Lower leg skin (tissue), 4 donors: ENCODE results near the gene COG5. TPM values are rescaled to one million over a fixed set of nuclear protein-coding genes. Genes with fewer than 3 reads are reported as not detected.

Source experiments
- DNase-seq, 2 donors: peaks; one replicate each; pipeline ENCODE4 v3.0.0-alpha.2; 2019; ENCODE audit warnings: low spot score in 2 of 2
- H3K4me3 ChIP-seq: fragments of 200-600 bp; sonication (generic); 2 replicates; pipeline ENCODE4 v1.5.1; 2017; ENCODE audit warnings: mild to moderate bottlenecking, low read depth; ENCODE audit not compliant: poor library complexity, severe bottlenecking
- CTCF ChIP-seq, 3 donors: fragments of 450-650 bp; IDR thresholded peaks; one replicate each; pipeline ENCODE4 v1.5.1; 2016; ENCODE audit warnings: antibody characterized with exemption in 3 of 3, mild to moderate bottlenecking in 3 of 3, moderate library complexity in 2 of 3
- POLR2A ChIP-seq, 2 donors: fragments of 450-650 bp; IDR thresholded peaks; one replicate each; pipeline ENCODE4 v1.6.1; 2016 to 2017; ENCODE audit warnings: antibody characterized with exemption in 2 of 2, mild to moderate bottlenecking in 1 of 2, moderate library complexity in 1 of 2
- WGBS, 2 donors: methylation state at CpG; one replicate each; pipeline ENCODE4 v1.1.5; 2018; 5-methylcytosine and 5-hydroxymethylcytosine counted together
- intact Hi-C: fragments of 100-400 bp; cut with DNase I; formaldehyde crosslinking; loops from one replicate; pipeline ENCODE4 v1.15.0; 2023; ENCODE audit warnings: low total_unique reads
- total RNA-seq, 4 donors: library from RNA; depleted of rRNA; stranded (reverse); fragments of >200 nt; gene quantifications; one replicate each; pipeline ENCODE4 v1.1.0, GENCODE V29; 2016

Gene COG5
- total RNA-seq, 4 donors from 2014 or later = 34.4 to 50.6 (median 43.4) TPM

- DNase-seq = no peak
- intact Hi-C loops = no loop called here
- H3K4me3 ChIP-seq = no peak overlapping the region
- WGBS, 2 donors = 62% methylated on average over 6 of the region's 6 CpGs
- no peak for TF ChIP-seq CTCF (IDR thresholded peaks at IDR 0.05)
- no peak for TF ChIP-seq POLR2A (IDR thresholded peaks at IDR 0.05)
Observed at GRCh38 chr7:107387573-107388219, 176.0 kb downstream of the COG5 start.

GRCh38 chr7:107387128-107387527, 176.6 kb downstream of the COG5 start:
- DNase-seq = peak in 1 of 2 donors; percentile 79
- no peak for TF ChIP-seq CTCF (IDR thresholded peaks at IDR 0.05)
- TF ChIP-seq POLR2A (IDR thresholded peaks at IDR 0.05) = no peak
- 53 to 58% methylated on average over 6 of the region's 6 CpGs for WGBS, 2 donors
- intact Hi-C loops = no loop called here
- no peak overlapping the region for H3K4me3 ChIP-seq

DNA sequence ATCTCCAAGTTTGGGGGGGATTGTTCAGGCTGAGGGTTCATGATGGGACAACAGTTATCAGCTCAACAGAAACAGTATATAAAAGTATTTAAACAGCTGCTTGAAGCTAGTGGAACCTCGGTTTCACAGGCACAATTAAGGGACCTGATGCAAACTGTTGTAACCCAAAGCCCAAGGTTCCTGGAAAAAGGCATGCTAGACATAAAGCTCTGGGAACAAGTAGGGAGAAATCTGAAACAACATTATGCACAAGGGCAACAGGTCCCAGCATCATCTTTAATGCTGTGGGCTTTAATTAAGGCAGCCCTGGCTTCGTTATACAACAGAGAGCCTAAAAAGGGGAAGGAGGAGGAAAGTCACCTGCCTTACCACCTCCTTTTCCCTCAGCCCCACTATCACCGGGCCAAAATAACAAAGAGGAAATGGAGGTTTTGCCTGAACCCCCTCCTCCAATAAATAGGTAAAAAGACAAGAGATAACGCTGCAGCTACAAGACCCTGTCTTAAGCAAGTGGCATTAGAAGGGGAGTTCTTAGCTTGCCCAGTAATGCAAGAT, 177.1 kb downstream of the COG5 start:
- intact Hi-C loops = no loop called here
- no peak overlapping the region for H3K4me3 ChIP-seq
- DNase-seq = no peak
- TF ChIP-seq POLR2A (IDR thresholded peaks at IDR 0.05) (no peak), CTCF (IDR thresholded peaks at IDR 0.05) (no peak)
- 72 to 80% methylated on average over 4 of the region's 4 CpGs for WGBS, 2 donors

- intact Hi-C loops = no loop called here
- no peak for DNase-seq
- H3K4me3 ChIP-seq = no peak overlapping the region
- TF ChIP-seq POLR2A (IDR thresholded peaks at IDR 0.05) (no peak), CTCF (IDR thresholded peaks at IDR 0.05) (no peak)
- 91 to 92% methylated on average over 5 of the region's 5 CpGs for WGBS, 2 donors
Observed at GRCh38 chr7:107384025-107384424, 179.7 kb downstream of the COG5 start.

DNA sequence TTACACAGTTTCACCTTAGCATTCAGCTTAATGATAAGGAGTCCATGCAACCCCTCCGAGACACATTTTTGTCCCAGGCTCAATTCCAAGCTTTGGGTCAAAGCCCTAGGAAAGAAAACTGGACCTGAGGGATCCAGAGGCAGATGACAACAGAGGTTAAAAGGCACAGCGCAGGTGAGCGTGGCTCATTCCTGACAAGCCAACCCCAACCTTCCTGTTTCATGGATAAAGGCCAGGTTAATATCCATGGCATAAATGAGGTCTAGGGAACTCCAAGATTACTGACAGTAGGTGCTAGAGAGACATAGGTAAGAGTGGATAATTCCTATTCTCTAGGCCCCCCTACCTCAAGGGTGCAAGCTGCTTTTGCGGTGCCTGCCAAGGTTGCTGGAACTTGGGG, 180.5 kb downstream of the COG5 start:
- intact Hi-C loops = no loop called here
- DNase-seq = no peak
- TF ChIP-seq POLR2A (IDR thresholded peaks at IDR 0.05) = no peak
- TF ChIP-seq CTCF (IDR thresholded peaks at IDR 0.05) = no peak
- WGBS, 2 donors = 97 to 98% methylated on average over 4 of the region's 4 CpGs
- no peak overlapping the region for H3K4me3 ChIP-seq

DNA sequence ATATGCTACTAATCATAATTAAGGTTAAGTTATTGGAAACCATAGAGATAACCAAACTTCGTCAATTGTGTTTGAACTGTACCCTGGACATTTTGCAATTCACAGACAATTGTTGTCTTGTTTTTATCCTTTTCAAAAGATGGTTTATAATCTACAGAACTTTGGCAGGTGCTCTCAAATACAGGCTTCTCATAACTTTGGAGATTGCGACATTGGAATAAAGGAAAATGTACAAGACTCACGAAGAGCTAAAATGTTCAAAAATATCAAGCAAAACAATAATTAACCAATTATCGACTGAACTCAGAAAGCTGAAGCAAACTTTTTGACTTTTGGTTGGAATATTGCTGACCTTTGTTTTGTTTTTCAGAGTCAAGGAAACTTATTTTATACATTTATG, 182.3 kb downstream of the COG5 start:
- DNase-seq = no peak
- WGBS, 2 donors = 78 to 82% methylated on average over 4 of the region's 4 CpGs
- no peak for TF ChIP-seq CTCF (IDR thresholded peaks at IDR 0.05)
- no peak overlapping the region for H3K4me3 ChIP-seq
- intact Hi-C loops = no loop called here
